Tibial nerve (tissue), 3 donors: ENCODE data around the gene FLNC.

Source experiments
- EP300 ChIP-seq, 2 donors: sonication (generic); formaldehyde crosslinking; IDR thresholded peaks; one replicate each; pipeline ENCODE4 v1.6.1; 2017; ENCODE audit warnings: antibody characterized with exemption in 2 of 2, mild to moderate bottlenecking in 1 of 2
- POLR2A ChIP-seq, 2 donors: fragments of 450-650 bp; IDR thresholded peaks; one replicate each; pipeline ENCODE4 v1.6.1; 2017; ENCODE audit warnings: antibody characterized with exemption in 2 of 2, mild to moderate bottlenecking in 2 of 2, moderate library complexity in 2 of 2

DNA sequence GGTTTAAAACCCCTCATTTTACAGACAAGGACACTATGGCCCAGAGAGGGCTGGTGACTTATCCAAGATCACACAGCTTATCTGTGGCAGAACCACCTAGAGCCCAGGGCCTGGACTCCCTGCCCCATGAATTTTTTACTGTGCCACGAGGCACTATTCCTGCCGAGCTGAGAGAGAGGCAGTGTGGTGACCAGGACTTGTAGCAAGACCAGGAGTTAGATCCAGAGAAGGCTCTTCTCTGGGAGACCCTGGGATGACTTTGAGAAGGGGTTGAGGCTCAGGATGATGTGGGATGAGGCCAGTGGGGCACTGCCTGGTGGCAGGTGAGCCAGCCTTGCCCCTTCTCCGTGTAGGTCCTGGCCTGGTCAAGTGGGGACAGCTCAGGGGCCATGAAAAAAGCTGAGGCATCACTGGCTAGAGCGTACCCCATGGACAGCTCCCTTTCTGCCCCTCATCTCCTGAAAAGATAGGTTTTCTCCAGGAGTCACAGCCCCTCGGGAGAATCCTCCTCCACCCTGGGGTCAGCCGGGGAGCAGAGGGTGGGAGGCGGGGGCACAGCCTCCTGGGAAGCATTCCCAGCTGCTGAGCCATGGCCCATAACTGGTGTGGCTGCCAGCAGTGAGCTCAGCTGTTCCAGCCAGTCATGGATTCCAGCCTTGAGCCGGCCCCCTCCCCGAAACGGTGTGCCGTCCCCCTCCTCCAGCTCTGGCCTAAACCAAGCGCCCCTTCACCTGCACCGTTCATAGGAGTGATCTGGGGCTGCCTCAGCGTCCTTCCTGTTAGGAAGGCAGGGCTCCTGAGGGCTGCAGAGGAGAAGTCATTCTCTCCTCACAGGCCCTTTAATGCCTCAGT is 5.8 kb downstream of the FLNC start:
- TF ChIP-seq POLR2A (IDR thresholded peaks at IDR 0.05) = no peak
- no peak for TF ChIP-seq EP300 (IDR thresholded peaks at IDR 0.05)
